GM23338 (cell line): Measurements from ENCODE around the gene NOPCHAP1. TPM values are rescaled to one million over a fixed set of nuclear protein-coding genes. Genes with fewer than 3 reads are reported as not detected.

Experiments
- ATAC-seq: fragments of 200-7000 bp; cut with Tn5 transposase; 3 replicates; pipeline ENCODE4 v1.9.1; 2020
- DNase-seq: peaks from one replicate; pipeline ENCODE4 v3.0.0-alpha.2; 2015; ENCODE audit warnings: low spot score
- H2AFZ ChIP-seq: fragments of 200-600 bp; sonication (generic); 2 replicates; pipeline ENCODE4 v1.8.0; 2016; ENCODE audit warnings: antibody characterized with exemption, mild to moderate bottlenecking, moderate library complexity
- H3F3A ChIP-seq: fragments of 200-600 bp; sonication (generic); replicated peaks from 2 replicates; pipeline ENCODE4 v1.8.0; 2017; ENCODE audit warnings: antibody characterized with exemption, mixed run types, low read depth
- H3K27ac ChIP-seq: fragments of 200-600 bp; sonication (generic); 2 replicates; pipeline ENCODE4 v1.6.1; 2016; ENCODE audit warnings: low read depth
- H3K27me3 ChIP-seq: fragments of 200-600 bp; sonication (generic); 2 replicates; pipeline ENCODE4 v1.8.0; 2016; ENCODE audit warnings: mild to moderate bottlenecking, mixed run types, moderate library complexity; ENCODE audit not compliant: insufficient read depth
- H3K36me3 ChIP-seq: fragments of 200-600 bp; sonication (generic); 2 replicates; pipeline ENCODE4 v1.8.0; 2016; ENCODE audit warnings: mild to moderate bottlenecking; ENCODE audit not compliant: insufficient read depth
- H3K4me1 ChIP-seq: fragments of 200-600 bp; sonication (generic); 2 replicates; pipeline ENCODE4 v1.8.0; 2016; ENCODE audit warnings: mild to moderate bottlenecking, moderate library complexity; ENCODE audit not compliant: insufficient read depth
- H3K4me2 ChIP-seq: fragments of 200-600 bp; sonication (generic); 2 replicates; pipeline ENCODE4 v1.7.1; 2017; ENCODE audit warnings: mixed run types
- H3K4me3 ChIP-seq: fragments of 200-600 bp; sonication (generic); 2 replicates; pipeline ENCODE4 v1.6.1; 2016; ENCODE audit warnings: mixed run types
- H3K79me2 ChIP-seq: fragments of 200-600 bp; sonication (generic); replicated peaks from 2 replicates; pipeline ENCODE4 v1.8.0; 2017; ENCODE audit warnings: mild to moderate bottlenecking; ENCODE audit not compliant: insufficient read depth
- H3K9me2 ChIP-seq: fragments of 200-600 bp; sonication (generic); 2 replicates; pipeline ENCODE4 v1.8.0; 2017; ENCODE audit not compliant: insufficient read depth
- H4K20me1 ChIP-seq: fragments of 200-600 bp; sonication (generic); replicated peaks from 2 replicates; pipeline ENCODE4 v1.8.0; 2017; ENCODE audit warnings: mild to moderate bottlenecking; ENCODE audit not compliant: insufficient read depth
- H3K27ac Mint-ChIP-seq: 2 replicates; pipeline ENCODE4 v1.8.0; 2020; ENCODE audit warnings: inconsistent platforms, mild to moderate bottlenecking, moderate library complexity, mixed read lengths
- H3K27me3 Mint-ChIP-seq: 3 replicates; pipeline ENCODE4 v1.8.0; 2022; ENCODE audit warnings: low read depth, mild to moderate bottlenecking, moderate library complexity, mixed read lengths, inconsistent platforms; ENCODE audit not compliant: insufficient read depth, poor library complexity
- H3K36me3 Mint-ChIP-seq: 3 replicates; pipeline ENCODE4 v1.8.0; 2021; ENCODE audit warnings: low read depth, mild to moderate bottlenecking, inconsistent platforms, moderate library complexity, mixed read lengths
- H3K4me1 Mint-ChIP-seq: 3 replicates; pipeline ENCODE4 v1.8.0; 2020; ENCODE audit warnings: mild to moderate bottlenecking, inconsistent platforms, mixed read lengths
- H3K4me3 Mint-ChIP-seq: 3 replicates; pipeline ENCODE4 v1.8.0; 2021; ENCODE audit warnings: moderate library complexity, mild to moderate bottlenecking, inconsistent platforms, mixed read lengths
- H3K9me3 Mint-ChIP-seq: 3 replicates; pipeline ENCODE4 v1.8.0; 2020; ENCODE audit warnings: moderate library complexity, mild to moderate bottlenecking, inconsistent platforms, mixed read lengths
- CREB1 ChIP-seq: fragments of 250-450 bp; sonication (Bioruptor Pico); IDR thresholded peaks from 2 replicates; pipeline ENCODE4 v1.5.0; 2020; ENCODE audit warnings: low read depth, mild to moderate bottlenecking, moderate library complexity
- CTCF ChIP-seq, 2 experiments: fragments of 200-600 bp in 1 of 2; sonication (generic) in 1 of 2; conservative IDR thresholded peaks; 2 replicates each; pipeline versions ENCODE4 v1.5.1 to v1.6.1; 2016 to 2017; ENCODE audit warnings: antibody characterized with exemption in 2 of 2, low read depth in 2 of 2, mild to moderate bottlenecking in 2 of 2, moderate library complexity in 1 of 2
- ETS1 ChIP-seq: IDR thresholded peaks from 2 replicates; pipeline ENCODE4 v1.6.1; 2016; ENCODE audit warnings: antibody characterized with exemption
- EZH2 ChIP-seq: fragments of 200-600 bp; sonication (generic); IDR thresholded peaks from one replicate; pipeline ENCODE4 v1.8.0; 2017; ENCODE audit warnings: antibody characterized with exemption, mild to moderate bottlenecking, low read depth; ENCODE audit not compliant: unreplicated experiment
- EZH2phosphoT487 ChIP-seq: fragments of 200-600 bp; sonication (generic); IDR thresholded peaks from one replicate; pipeline ENCODE4 v1.8.1; 2018; ENCODE audit warnings: antibody characterized with exemption; ENCODE audit not compliant: unreplicated experiment
- NANOG ChIP-seq: IDR thresholded peaks from 2 replicates; pipeline ENCODE4 v1.6.1; 2016; ENCODE audit warnings: antibody characterized with exemption, borderline replicate concordance
- POLR2AphosphoS5 ChIP-seq: IDR thresholded peaks from 2 replicates; pipeline ENCODE4 v1.6.1; 2016; ENCODE audit warnings: antibody characterized with exemption, low read depth
- REST ChIP-seq: IDR thresholded peaks from one replicate; pipeline ENCODE4 v1.6.1; 2018; ENCODE audit warnings: antibody characterized with exemption; ENCODE audit not compliant: unreplicated experiment
- STAT1 ChIP-seq: IDR thresholded peaks from one replicate; pipeline ENCODE4 v1.6.1; 2016; ENCODE audit warnings: antibody characterized with exemption; ENCODE audit not compliant: unreplicated experiment
- ZNF114 ChIP-seq: fragments of 250-450 bp; sonication (Bioruptor Pico); IDR thresholded peaks from 2 replicates; pipeline ENCODE4 v1.5.0; 2020; ENCODE audit warnings: mild to moderate bottlenecking, moderate library complexity
- ZNF331 ChIP-seq: fragments of 250-450 bp; sonication (Bioruptor Pico); IDR thresholded peaks from 2 replicates; pipeline ENCODE4 v1.5.0; 2020; ENCODE audit warnings: low read depth, mild to moderate bottlenecking, moderate library complexity
- ZNF462 ChIP-seq: fragments of 250-450 bp; sonication (Bioruptor Pico); IDR thresholded peaks from 2 replicates; pipeline ENCODE4 v1.5.0; 2020; ENCODE audit warnings: mild to moderate bottlenecking, moderate library complexity
- polyA plus RNA-seq: library from polyadenylated mRNA; unstranded; fragments of >200 nt; fragmentation: Nextera tagmentation; extraction: Ambion mirVana; gene quantifications from 2 replicates; pipeline ENCODE4 v1.2.1, GENCODE V29; 2016
- total RNA-seq: library from RNA; depleted of rRNA; stranded (reverse); fragments of >200 nt; shearing (Covaris generic); gene quantifications from 2 replicates; pipeline ENCODE4 v1.2.3, GENCODE V29; 2014

NOPCHAP1 gene
- total and polyA plus RNA-seq, 2 experiments from 2014 or later = 14.7 to 221 TPM

GRCh38 chr12:104938371-104938770 is 47.7 kb upstream of the NOPCHAP1 start:
- H3K36me3 Mint-ChIP-seq = peaks cover 2% of the 10 kb centered on the region; the same call in 1 of the 3 replicates
- H3K4me3 Mint-ChIP-seq = no peak overlapping the region
- no peak for DNase-seq
- Histone ChIP-seq H3K4me2 (no peak overlapping the region), H3K27ac (no peak overlapping the region), H3K36me3 (no peaks in the 10 kb centered on the region), H3K4me3 (no peak overlapping the region), H3K79me2 (no peaks in the 10 kb centered on the region), H3F3A (no peaks in the 10 kb centered on the region), H3K4me1 (no peaks in the 10 kb centered on the region), H3K9me2 (0 out of 2 replicates have a peak, but pooled peaks cover 3% of the 10 kb centered on the region), H4K20me1 (no peaks in the 10 kb centered on the region), H3K27me3 (no peaks in the 10 kb centered on the region), H2AFZ (no peak overlapping the region)
- TF ChIP-seq POLR2AphosphoS5 = no peak
- TF ChIP-seq CTCF (conservative IDR thresholded peaks at IDR 0.05; ENCODE audit: low read depth in 2 of 2) = no peak
- no peak for TF ChIP-seq EZH2
- TF ChIP-seq NANOG = no peak
- no peak for TF ChIP-seq REST
- no peak for TF ChIP-seq ETS1
- no peak for TF ChIP-seq ZNF331 (CRISPR knock-in tag)
- TF ChIP-seq CREB1 (CRISPR knock-in tag) = no peak
- no peak for TF ChIP-seq EZH2phosphoT487
- no peak for TF ChIP-seq STAT1
- no peak for TF ChIP-seq ZNF114 (CRISPR knock-in tag)
- TF ChIP-seq ZNF462 = no peak
- H3K4me1 Mint-ChIP-seq = no peaks in the 10 kb centered on the region
- H3K9me3 Mint-ChIP-seq = peaks cover 6% of the 10 kb centered on the region
- ATAC-seq = no peak
- H3K27me3 Mint-ChIP-seq = peaks cover 1% of the 10 kb centered on the region
- no peak overlapping the region for H3K27ac Mint-ChIP-seq
